ACHN (cell line): Measurements from ENCODE around the gene ALKBH6.
"Not testable (repeated sequence)": the region's sequence is repeated elsewhere in the genome, so short reads cannot be mapped to it uniquely, and the experiment has no call there.

Experiments used
- DNase-seq: peaks from one replicate; pipeline ENCODE4 v3.0.0-alpha.2; 2015
- in situ Hi-C: cut with HindIII; loops from 2 replicates; pipeline ENCODE4 v1.10.0; 2017; ENCODE audit warnings: low sequenced_read_pairs, low pct_ligation_motif_present, low pct_unique_long_range_greater_than_20kb

The ALKBH6 gene

GRCh38 chr19:36001605-36002004, 12.4 kb downstream of the ALKBH6 start:
- no peak for DNase-seq
- in situ Hi-C loops = no loop called here

DNA sequence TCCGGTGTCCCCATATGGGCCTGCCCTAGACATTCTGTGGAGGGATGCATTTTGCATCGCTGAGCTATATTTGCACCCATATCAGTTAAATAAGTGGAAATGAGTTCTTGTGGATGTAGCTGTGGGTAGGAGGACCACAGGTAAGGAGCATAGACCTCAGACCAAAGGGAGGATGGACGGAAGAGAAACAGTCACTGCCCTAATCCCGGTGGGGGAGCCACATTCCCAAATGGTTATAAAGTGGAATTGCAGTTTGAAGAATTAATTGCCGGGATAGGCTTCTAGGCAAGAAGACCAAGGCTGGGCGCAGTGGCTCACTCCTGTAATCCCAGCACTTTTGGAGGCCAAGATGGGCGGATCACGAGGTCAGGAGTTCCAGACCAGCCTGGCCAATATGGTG, 17.2 kb downstream of the ALKBH6 start:
- DNase-seq = no peak
- in situ Hi-C loops = no loop called here

DNA sequence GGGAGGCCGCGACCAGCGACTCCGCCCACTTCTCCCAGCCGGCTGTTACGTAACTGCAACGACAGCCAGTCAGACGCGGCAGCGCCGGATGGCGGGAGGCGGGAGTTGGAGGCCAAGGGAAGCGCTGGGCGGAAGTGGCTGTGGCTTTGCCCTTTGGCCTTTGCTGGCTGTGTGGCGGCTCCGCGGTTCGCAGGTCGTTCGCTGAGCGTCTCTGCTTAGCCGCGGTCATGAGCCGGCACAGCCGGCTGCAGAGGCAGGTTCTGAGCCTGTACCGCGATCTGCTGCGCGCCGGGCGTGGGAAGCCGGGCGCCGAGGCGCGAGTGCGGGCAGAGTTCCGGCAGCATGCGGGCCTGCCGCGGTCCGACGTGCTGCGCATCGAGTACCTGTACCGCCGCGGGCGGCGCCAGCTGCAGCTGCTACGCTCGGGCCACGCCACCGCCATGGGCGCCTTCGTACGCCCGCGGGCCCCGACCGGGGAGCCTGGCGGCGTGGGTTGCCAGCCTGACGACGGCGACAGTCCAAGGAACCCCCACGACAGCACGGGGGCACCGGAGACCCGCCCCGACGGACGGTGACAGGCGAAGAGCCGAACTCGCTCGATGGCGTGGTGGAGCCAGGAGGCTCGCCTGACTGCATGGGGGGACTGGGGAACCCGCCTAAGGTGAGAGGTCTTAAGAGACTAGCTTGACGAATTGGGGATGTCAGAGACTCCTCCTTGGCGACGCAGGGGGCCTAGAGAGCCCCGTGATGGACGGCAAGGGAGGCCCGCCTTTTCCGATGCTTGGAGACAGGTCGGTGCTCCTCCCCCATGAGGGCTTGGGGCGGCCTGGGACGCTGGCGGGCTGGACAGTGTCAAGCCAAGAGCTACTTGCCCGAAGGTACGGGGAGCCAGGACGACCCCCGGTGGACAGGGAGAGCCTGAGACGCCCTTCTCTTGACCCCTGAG, 18.7 kb downstream of the ALKBH6 start, which contains the start of gene SDHAF1:
Gene SDHAF1 (plus strand): TSS at position 141 of the 946 bp plus-strand sequence. CDS start 87 bp downstream, at position 228.
- peak; percentile 92 for DNase-seq
- in situ Hi-C loops = no loop called here

- in situ Hi-C loops = no loop called here
- DNase-seq = no peak
Measured at GRCh38 chr19:35993923-35994598, 20.0 kb downstream of the ALKBH6 start.

GRCh38 chr19:35992907-35993765, 20.9 kb downstream of the ALKBH6 start:
- in situ Hi-C loops = no loop called here
- DNase-seq = no peak

DNA sequence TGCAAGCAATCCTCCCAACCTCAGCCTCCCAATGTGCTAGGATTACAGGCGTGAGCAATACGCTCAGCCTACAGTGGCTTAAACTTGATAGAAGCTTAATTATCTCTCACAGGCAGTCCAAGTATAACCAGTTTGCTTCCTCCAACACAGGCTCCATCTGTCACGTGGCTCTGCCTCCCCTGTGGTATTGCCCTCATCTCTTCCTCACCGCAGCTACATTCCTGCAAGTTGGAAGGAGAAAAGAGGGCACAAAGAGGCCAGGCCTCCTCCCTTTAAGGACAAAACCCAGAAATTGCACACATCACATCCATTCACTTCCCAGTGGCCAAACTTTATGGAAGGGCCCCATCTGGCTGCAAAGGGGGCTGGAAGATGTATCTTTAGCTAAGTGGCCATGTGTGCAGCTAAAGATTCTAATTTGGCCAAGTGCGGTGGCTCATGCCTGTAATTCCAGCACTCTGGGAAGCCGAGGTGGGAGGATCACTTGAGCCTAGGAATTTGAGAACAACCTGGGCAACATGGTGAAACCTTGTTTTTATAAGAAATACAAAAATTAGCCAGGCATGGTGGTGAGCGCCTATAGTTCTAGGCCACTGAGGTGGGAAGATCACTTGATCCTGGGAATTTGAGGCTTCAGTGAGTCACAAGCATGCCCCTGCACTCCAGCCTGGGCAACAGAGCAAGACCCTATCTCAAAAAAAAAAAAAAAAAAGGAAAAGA, 22.1 kb downstream of the ALKBH6 start:
- no peak for DNase-seq
- in situ Hi-C loops = no loop called here

DNA sequence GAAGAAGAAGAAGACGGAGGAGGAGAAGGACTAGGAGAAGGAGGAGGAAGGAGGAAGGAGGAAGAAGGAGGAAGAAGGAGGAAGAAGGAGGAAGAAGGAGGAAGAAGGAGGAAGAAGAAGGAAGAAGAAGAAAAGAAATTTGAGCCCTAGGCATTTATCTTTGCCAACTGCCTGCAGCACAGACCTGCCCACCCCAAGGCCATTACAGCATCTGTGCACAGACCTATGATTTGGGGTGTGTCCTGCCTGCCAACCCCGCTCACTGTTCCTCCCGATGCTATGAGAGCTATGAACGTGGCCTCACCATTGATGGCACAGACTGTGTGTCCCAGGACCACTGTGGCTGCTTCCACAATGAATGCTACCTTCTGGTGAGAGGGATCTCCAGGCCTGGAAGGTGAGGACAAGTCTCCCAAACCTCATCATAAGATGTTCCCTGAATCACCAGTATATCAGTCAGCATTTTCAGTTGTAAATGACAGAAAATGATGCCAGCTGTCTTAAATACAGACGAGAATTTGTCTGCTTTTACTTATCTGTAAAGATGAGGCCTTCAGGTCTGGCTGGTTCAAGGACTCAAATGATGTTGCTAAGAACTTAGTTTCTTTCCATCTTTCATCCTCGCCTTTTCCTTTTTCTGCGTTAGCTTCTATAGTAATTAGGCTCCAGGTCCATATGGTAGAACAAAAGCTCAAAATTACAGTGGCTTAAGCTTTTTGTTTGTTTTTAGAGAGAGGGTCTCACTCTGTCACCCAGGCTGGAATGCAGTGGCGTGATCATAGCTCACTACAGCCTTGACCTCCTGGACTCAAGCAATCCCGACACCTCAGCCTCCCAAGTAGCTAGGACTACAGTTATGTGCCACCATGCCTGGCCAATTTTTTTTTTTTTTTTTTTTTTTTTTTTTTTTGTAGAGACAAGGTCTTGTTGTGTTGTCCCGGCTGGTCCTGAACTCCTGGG, 23.0 kb downstream of the ALKBH6 start:
- in situ Hi-C loops = no loop called here
- DNase-seq = no peak

DNA sequence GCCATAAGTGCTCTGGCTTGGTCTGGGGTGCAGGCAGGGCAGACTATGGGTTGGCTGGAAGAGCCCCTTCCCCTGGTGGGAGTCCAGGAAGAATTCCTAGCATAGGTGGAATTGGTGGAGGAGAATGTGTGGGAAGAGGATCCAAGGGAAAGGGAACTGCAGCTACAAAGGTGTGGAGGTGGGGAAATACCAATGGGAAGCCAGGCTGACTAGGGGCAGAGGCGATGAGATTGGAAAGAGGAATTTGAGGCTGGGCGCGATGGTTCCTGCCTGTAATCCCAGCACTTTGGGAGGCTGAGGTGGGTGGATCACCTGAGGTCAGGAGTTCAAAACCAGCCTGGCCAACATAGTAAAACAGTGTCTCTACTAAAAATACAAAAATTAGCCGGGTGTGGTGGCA, 23.9 kb downstream of the ALKBH6 start:
- in situ Hi-C loops = no loop called here
- DNase-seq = no peak

DNA sequence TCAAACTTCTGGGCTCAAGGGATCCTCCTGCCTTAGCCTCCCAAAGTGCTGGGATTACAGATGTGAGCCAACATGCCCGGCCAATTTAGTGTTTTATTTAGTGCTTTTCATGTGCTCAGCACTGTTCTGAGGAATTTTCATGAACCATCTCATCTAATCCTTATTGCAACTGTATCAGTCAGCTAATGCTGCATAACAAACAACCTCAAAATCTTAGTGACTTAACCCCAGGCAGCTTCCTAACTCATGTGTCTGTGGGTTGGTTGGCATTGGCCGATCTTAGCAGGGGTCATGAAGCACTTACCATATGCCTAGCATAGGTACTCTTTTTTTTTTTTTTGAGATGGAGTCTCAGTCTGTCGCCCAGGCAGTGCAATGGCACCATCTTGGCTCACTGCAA, 25.2 kb downstream of the ALKBH6 start:
- in situ Hi-C loops = no loop called here
- DNase-seq = no peak

- in situ Hi-C loops = no loop called here
- no peak for DNase-seq
Measured at GRCh38 chr19:35987571-35987896, 26.5 kb downstream of the ALKBH6 start.

DNA sequence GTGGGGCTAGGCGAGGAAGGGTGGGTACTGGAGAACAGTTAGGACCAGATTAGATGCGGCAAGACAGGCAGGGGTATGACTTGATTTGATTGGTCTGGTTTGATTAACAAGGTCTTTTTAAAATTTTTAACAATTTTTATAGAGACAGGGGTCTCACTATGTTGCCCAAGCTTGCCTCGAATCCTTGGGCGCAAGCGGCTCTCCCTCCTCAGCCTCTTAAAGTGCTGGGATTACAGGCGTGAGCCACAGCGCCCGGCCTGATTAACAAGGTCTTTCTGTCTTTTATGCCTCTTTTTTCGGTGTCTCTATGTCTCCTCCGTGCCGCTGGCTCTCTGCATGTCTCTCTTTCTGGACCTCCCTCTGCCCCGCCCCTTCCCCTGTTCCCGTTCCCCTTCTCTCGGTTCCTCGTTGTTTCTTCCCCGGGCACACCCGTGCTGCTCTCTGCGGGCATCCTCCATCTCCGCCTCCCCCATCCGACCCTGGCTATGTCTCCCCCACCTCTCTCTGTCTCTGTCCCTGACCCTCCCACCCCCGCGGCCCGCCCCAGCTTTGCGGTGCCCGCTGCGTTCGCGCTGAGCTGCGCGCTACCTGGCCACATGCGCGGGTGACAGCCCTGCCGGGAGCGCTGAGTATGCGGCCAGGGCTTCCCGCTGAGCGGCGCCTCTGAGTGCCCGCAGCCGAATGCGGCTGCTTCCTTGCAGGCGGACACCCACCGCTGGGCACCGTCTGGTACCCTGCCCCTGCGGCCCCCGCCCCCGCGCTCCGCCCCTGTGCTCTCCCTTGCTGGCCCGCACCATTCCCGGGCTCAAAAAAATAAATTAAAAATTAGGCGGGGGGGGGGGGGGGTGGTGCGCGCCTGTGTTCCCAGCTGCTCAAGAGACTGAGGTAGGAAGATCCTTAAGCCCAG, 27.1 kb downstream of the ALKBH6 start:
- DNase-seq = no peak
- in situ Hi-C loops = no loop called here

DNA sequence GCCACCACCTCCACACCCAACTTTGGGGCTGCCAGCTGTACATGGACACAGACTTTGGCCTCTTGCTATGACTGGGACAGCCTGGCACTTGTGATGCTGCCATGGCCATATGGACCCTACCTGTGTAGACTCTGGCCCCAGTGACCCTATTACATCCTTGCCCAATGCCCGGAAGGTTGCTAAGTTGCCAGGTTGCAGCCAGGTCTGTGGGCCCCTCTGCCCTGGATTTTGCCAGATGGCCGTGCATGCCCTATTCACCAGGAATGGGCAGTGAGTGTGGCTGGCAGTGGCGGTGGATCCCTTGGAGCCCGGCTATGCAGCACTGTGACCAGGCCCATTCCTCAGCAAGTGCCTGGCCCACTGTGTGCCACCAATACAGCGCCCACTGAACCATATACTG, 27.9 kb downstream of the ALKBH6 start:
- no peak for DNase-seq
- in situ Hi-C loops = no loop called here

GRCh38 chr19:35983177-35983576, 30.8 kb downstream of the ALKBH6 start:
- DNase-seq = no peak
- in situ Hi-C loops = no loop called here

GRCh38 chr19:35980997-35981396, 33.0 kb downstream of the ALKBH6 start:
- in situ Hi-C loops, DNase-seq: not testable (repeated sequence)

DNA sequence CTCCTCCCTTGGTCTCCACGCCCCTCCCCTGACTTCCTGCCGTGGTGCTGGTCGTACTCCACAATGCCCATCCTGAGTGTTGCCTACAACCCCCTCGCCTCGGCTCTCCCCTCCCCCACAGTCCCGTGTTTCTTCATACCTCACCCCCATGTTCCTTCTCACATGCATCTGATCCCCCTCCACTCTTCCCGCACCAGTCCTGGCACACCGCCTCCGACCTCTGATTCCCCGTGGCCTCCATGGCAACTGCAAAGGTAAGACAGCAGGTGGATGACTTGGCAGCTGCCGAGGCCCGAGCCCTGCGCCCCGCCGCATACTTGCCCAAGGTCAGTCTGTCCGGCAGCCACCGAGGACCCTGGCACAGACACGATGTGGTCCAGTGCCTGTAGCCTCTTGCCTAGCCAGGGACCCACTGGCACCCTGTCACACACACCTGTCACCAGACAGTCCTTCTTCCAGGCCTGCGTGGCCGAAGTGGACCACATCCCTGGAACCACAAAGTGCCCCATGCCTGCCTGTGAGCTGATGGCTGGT, 35.1 kb downstream of the ALKBH6 start:
- in situ Hi-C loops = no loop called here

GRCh38 chr19:35978271-35978670, 35.7 kb downstream of the ALKBH6 start:
- in situ Hi-C loops = no loop called here
- no peak for DNase-seq

More for the DNA sequence above, 35.1 kb downstream of the ALKBH6 start:
- no peak for DNase-seq
